NCI-H1092 treated with DMSO at 0.1 percent for 48 hours (cell line): ENCODE measurements around the gene FBN1.
A peak's percentile ranks its signal among the peaks of the same experiment; 100 is the strongest.

ENCODE experiments used
- DNase-seq: peaks from one replicate; lab custom pipeline; 2025; lab: John Stamatoyannopoulos, UW

FBN1 gene

GRCh38 chr15:48514103-48514816 is 131.2 kb downstream of the FBN1 start:
- DNase-seq = no peak

- DNase-seq = no peak
These were observed 134.5 kb downstream of the FBN1 start for GRCh38 chr15:48510976-48511375.

DNA sequence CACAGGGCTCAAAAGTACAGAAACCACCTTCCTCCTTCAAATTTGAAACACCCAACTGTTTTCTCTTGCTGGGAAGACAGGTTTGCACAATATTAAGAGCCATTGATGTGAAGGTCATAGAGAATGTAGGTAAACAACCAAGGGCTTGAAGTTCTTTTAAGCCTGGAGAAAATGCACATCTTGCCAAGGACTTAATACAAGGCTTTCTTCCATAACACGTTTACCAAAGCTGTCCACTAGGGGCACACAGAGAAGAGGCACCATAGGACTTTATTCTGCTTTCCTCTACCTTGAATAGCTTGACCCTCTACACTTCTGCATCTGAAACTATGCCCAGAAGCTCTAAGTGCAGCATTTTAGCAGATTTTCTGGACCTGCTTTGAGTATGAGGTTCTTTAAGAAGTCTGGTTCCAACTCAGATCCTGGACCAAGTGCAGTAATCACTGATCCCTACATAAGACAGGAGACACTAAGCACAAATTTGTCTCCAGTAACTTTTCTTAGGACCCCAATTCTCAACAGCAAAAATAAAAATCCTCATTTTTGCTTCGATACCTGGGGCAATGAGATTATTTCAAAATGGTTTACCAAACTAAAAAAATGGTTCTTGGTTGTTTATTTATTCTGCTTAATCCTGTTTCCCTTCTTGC is 138.0 kb downstream of the FBN1 start:
- peak; percentile 2 for DNase-seq

DNA sequence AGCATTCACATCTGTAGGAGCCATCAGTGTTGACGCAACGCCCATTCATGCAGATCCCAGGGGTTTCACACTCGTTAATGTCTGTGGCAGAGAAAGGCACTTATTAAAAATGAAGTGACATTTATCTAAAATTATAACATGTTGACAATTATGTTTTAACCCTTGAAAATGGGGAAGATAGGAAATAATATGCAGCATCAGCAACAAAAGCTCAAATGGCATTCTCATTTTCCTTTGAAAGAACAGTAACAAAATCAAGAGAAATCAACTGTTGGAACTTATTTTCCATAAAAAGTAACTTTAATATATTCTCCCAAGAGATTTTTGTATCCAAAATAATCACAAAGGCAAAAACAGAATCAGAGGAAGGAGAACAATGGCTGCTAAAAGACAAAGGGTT is 140.4 kb downstream of the FBN1 start:
- no peak for DNase-seq

GRCh38 chr15:48501208-48501607 is 144.3 kb downstream of the FBN1 start:
- no peak for DNase-seq

DNA sequence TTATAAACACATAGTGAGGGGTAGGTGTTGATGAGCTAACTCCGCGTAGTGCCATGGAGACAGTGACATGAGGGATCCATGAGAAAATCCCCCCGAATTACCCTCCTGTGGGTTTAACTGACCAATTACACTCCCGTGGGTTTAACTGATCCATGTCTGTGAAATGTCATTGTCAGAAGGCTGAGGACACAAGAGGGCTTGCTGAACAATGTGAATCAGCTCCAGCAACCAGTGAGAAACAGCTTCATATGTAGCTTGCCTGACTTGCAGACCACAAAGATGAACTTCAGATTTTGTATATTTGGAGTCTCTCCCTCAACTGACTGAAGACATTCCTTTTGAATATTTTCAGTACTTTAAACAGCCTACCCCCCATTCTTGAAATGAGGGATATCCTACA is 144.9 kb downstream of the FBN1 start:
- DNase-seq = no peak

DNA sequence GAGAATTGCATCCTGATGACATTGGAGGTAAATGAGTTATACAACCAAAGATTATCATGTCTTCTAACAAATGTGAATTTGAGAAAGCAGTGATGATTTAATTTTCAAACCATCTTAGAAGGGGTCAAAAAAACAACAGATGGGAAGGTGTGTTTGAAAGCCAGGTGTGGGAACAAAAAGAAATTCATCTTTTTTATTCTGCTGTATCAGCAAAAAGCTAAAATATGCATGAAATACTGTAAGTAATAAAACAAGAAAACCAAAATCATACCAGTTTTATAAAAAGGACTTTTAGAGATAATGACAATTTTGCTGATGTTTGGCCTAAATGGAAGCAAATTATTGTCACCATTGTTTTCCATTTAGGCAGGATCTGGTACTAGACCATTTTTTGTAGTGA is 145.5 kb downstream of the FBN1 start:
- DNase-seq = no peak

GRCh38 chr15:48498828-48499227 is 146.7 kb downstream of the FBN1 start:
- DNase-seq = no peak

- no peak for DNase-seq
These were observed 150.9 kb downstream of the FBN1 start for GRCh38 chr15:48494631-48495030.

- DNase-seq = no peak
These were observed 151.7 kb downstream of the FBN1 start for GRCh38 chr15:48493763-48494225.

- DNase-seq = no peak
These were observed 152.3 kb downstream of the FBN1 start for GRCh38 chr15:48493084-48493762.

DNA sequence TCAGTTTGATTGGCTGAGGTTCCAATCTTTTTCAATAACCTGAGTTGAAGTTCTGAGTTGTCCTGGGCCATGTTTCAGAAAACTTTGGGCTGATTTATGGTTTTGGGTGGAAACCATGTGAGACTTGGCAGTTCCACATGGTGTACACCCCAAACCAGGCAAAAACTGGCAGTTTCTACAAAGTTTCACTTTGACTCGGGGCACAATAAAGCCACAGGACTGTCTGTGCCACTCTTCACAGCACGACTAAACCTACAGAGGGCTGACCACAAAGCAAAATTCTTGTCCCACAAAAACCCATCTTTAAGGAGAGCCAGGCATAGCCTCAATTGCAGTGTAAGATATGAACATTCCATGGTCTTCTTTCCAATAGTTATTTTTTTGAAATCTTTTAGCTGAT is 159.3 kb downstream of the FBN1 start:
- DNase-seq = no peak

DNA sequence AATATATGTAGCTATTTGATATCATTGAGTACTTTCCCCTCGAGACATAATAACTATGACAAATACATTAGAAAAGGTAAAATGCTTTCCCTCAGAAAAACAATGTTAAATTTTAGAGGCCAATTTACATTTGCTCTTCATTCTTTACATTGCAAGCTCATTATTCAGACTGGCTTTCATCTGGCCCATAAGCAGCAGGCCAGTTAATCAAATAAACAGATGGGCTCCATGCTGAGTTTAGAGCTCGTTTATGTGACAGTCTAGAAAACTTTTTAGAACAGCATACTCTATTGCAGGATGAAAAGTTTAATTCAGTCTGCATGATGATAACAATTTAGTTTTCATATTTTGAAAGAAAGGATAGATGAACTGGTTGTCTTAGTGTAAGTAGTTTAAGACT is 163.7 kb downstream of the FBN1 start:
- no peak for DNase-seq

DNA sequence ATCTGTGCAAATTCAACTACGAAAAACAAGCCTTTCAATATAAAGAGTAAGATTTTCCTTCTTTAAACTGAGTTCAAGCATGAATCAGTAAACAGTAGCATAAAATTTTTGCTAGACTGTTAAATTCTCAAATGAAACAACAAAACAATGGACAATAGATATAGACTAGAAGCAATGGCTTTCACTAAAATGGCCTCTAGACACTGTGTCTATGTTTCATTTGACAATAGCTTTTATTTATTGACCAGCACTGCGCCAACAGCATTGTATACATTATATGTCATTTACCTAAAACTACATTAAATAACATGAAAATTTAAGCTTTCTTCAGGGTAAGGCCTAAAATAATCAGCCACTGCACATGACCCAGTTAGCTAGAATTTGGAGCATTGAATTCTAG is 165.8 kb downstream of the FBN1 start:
- no peak for DNase-seq

GRCh38 chr15:48478581-48478980 is 166.9 kb downstream of the FBN1 start:
- DNase-seq = no peak

DNA sequence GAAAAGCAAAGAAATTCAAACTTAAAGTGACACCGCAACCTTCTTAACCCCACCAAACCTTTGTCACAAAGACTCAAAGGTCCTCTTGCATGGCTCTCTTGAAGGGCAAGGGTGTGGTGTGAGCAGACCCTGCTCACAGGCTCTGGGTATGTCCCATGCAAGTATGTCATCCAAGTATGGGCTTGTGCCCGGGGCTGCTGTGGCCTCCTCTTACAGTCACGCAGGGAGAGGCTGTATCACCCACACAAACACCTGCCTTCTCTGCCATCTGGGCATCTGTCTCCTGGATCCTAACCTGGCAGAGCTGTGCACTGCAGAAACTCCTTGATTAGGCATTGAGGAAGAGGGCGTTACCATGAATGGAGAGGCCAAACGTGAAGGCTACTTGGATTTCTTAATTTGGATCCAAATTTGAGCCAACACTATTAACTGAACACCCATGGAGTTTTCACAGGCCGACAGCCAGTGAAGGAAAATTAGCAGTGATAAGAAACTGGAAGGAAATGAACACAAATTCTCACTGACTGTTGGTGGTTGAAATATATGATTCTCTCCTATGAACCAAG is 167.6 kb downstream of the FBN1 start:
- no peak for DNase-seq

DNA sequence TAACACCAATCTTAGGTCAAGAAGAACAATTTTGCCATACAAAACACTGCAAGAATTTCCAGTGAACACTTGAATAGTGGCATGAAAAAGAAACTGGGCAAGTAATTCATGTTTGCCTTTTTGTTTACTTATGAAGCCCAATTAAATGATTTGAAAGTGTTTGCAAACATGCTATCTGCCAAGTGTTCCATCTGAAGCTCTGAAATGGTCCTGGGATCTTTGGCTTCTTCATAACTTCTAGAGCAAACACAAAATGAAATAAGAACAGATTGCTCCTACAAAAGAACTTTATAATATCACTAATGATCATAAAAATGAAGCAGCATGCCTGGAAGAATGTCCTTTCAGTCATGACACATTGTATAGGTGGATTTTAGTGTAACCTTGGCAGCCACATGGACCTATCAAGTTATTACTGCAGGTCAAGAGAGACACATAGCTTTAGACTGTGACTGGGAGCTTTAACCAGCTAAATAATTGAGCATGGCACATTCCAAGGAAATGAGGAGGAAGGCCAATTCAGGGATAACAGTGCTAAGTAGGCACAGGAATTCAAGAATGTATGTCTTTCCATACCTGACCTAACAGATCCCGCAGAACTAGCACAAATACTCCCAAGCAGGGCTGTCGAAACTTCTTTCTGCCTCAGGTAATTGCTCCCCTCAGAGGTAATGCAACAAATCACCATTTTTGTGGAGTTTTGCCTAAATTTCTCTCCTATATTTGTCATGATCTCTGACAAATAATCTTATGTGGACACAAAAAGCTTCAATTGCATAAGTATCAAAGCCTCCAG is 169.7 kb downstream of the FBN1 start:
- DNase-seq = no peak

GRCh38 chr15:48473667-48474066 is 171.8 kb downstream of the FBN1 start:
- no peak for DNase-seq

- no peak for DNase-seq
These were observed 172.8 kb downstream of the FBN1 start for GRCh38 chr15:48472756-48473155.

GRCh38 chr15:48471073-48471472 is 174.4 kb downstream of the FBN1 start:
- no peak for DNase-seq

- no peak for DNase-seq
These were observed 175.4 kb downstream of the FBN1 start for GRCh38 chr15:48470096-48470495.

- DNase-seq = no peak
These were observed 175.8 kb downstream of the FBN1 start for GRCh38 chr15:48469681-48470080.
